Ovary (tissue), 9 donors: ENCODE results near the gene KANK2. TPM values are rescaled to one million over a fixed set of nuclear protein-coding genes. Genes with fewer than 3 reads are reported as not detected.

Experiments used
- DNase-seq, 5 donors: peaks; one replicate each; pipeline ENCODE4 v3.0.0-alpha.2; 2019 to 2020
- H3K27ac ChIP-seq, 2 donors: fragments of 200-600 bp; one replicate each; pipeline versions ENCODE4 v1.5.1 to v1.8.0; 2019 to 2022
- H3K27me3 ChIP-seq: fragments of 200-600 bp; one replicate; pipeline ENCODE4 v1.8.0; 2022
- H3K36me3 ChIP-seq: fragments of 200-600 bp; sonication (generic); one replicate; pipeline ENCODE4 v1.5.1; 2019
- H3K4me1 ChIP-seq: one replicate; pipeline ENCODE4 v1.8.1; 2013; ENCODE audit warnings: mild to moderate bottlenecking, moderate library complexity; ENCODE audit not compliant: insufficient read depth
- H3K4me3 ChIP-seq: fragments of 200-600 bp; sonication (generic); one replicate; pipeline ENCODE4 v1.5.1; 2017
- H3K9me3 ChIP-seq, 2 donors: fragments of 200-600 bp in 1 of 2; sonication (generic) in 1 of 2; one replicate each; pipeline versions ENCODE4 v1.5.1 to v1.8.1; 2013 to 2019; ENCODE audit warnings: mild to moderate bottlenecking in 1 of 2, moderate library complexity in 1 of 2
- EP300 ChIP-seq: sonication (generic); formaldehyde crosslinking; IDR thresholded peaks from one replicate; pipeline ENCODE4 v1.6.1; 2017; ENCODE audit warnings: antibody characterized with exemption
- POLR2A ChIP-seq: fragments of 450-650 bp; IDR thresholded peaks from one replicate; pipeline ENCODE4 v1.6.1; 2017; ENCODE audit warnings: antibody characterized with exemption, mild to moderate bottlenecking, moderate library complexity
- WGBS, 3 donors: extraction: QIAGEN DNeasy Blood & Tissue Kit in 1 of 3; methylation state at CpG; one replicate each; pipeline versions ENCODE4 v1.1.5 to v1.1.7; 2013 to 2017; 5-methylcytosine and 5-hydroxymethylcytosine counted together
- intact Hi-C, 4 donors: fragments of 100-400 bp; cut with DNase I; formaldehyde crosslinking; loops; one replicate each; pipeline versions ENCODE4 v1.11.0 to v1.15.1; 2022 to 2023
- polyA plus RNA-seq, 2 donors: library from polyadenylated mRNA; stranded (reverse); fragments of 200-250 nt in 1 of 2; fragments of 350-450 nt in 1 of 2; fragmentation: Illumina TruSeq in 1 of 2; extraction: RNeasy Lipid Tissue Mini Kit (QIAGEN cat#74804) in 1 of 2; gene quantifications; one replicate each; pipeline ENCODE4 v1.2.3, GENCODE V29; 2013 to 2014
- total RNA-seq, 7 donors: library from RNA; depleted of rRNA in 2 of 7; stranded (reverse); fragments of >200 nt in 2 of 7; fragmentation: NEBNext Ultra II Directional in 3 of 7; extraction: Animal tissue kit (Norgen Biotek cat#: 25700) in 3 of 7; gene quantifications; one replicate each; pipeline versions ENCODE4 v1.1.0 to v1.2.4, GENCODE V29; 2016 to 2023
- TF ChIP-seq, protein P1 (sequence below), 3 donors: fragments of 450-650 bp in 2 of 3; fragments of 200-600 bp in 1 of 3; IDR thresholded peaks; one replicate each; pipeline versions ENCODE4 v1.5.1 to v1.8.0; 2016 to 2022; ENCODE audit warnings: antibody characterized with exemption in 3 of 3, mild to moderate bottlenecking in 1 of 3
- donor health status: DM: no; HTN: no; CAD: no; lungs with moderate emphysema.
- donor health status: DM: no; HTN: no; CAD: no.
- donor health status: Bipolar disorder and iron deficiency.
- donor health status: DM: yes; HTN: yes; CAD: no.
- donor health status: DM: no; HTN: no; CAD: no.
- donor health status: DM: yes; HTN: yes; CAD: no.

KANK2 gene
- total and polyA plus RNA-seq, 9 donors: 238 to 642 (median 433) TPM

- Histone ChIP-seq H3K4me1 (no peaks in the 10 kb centered on the region), H3K27me3 (no peaks in the 10 kb centered on the region), H3K9me3 (no peaks in the 10 kb centered on the region), H3K36me3 (no peaks in the 10 kb centered on the region), H3K4me3 (no peak overlapping the region), H3K27ac (no peak overlapping the region)
- WGBS, 3 donors: 94 to 97% (median 94%) methylated on average over 7 of the region's 7 CpGs
- intact Hi-C loops: loop anchor here in 1 of 4 donors (10.0 kb wide), 1 partner anchor 60 kb away; no protein-coding TSS in a partner anchor
- DNase-seq: no peak
- TF ChIP-seq EP300: no peak
- no peak for TF ChIP-seq POLR2A
- TF ChIP-seq, protein P1, sequence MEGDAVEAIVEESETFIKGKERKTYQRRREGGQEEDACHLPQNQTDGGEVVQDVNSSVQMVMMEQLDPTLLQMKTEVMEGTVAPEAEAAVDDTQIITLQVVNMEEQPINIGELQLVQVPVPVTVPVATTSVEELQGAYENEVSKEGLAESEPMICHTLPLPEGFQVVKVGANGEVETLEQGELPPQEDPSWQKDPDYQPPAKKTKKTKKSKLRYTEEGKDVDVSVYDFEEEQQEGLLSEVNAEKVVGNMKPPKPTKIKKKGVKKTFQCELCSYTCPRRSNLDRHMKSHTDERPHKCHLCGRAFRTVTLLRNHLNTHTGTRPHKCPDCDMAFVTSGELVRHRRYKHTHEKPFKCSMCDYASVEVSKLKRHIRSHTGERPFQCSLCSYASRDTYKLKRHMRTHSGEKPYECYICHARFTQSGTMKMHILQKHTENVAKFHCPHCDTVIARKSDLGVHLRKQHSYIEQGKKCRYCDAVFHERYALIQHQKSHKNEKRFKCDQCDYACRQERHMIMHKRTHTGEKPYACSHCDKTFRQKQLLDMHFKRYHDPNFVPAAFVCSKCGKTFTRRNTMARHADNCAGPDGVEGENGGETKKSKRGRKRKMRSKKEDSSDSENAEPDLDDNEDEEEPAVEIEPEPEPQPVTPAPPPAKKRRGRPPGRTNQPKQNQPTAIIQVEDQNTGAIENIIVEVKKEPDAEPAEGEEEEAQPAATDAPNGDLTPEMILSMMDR (IDR thresholded peaks at IDR 0.05): no peak
These were observed 27.1 kb upstream of the KANK2 start for GRCh38 chr19:11224429-11224828.

DNA sequence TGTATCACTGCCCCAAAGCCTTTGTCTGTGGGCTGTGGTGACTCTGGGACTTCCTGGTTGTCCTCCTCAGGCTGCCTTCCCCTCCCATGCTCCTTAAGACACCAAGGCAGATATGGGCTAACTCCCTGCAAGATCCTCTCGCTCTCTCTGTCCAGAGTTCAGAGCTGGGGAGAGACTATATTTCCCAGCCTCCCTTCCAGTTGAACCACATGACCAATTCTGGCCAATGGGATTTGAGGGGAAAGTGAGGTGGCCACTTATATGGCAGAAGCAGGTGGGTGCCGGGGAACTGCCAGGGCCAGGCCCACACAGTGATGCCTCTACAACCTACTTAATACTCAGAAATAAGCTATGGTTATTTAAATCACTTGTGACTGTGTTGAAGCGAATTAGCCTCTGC, 25.9 kb upstream of the KANK2 start:
- WGBS, 3 donors: 93 to 97% (median 96%) methylated on average over 3 of the region's 3 CpGs
- intact Hi-C loops: loop anchor here in 1 of 4 donors (10.0 kb wide), 1 partner anchor 62 kb away; no protein-coding TSS in a partner anchor
- H3K4me3 ChIP-seq: no peak overlapping the region
- no peak for TF ChIP-seq EP300
- TF ChIP-seq, protein P1 (IDR thresholded peaks at IDR 0.05): no peak
- no peak for TF ChIP-seq POLR2A
- no peak overlapping the region for H3K27ac ChIP-seq
- DNase-seq: no peak
- no peaks in the 10 kb centered on the region for H3K9me3 ChIP-seq
- no peaks in the 10 kb centered on the region for H3K27me3 ChIP-seq
- H3K4me1 ChIP-seq: no peaks in the 10 kb centered on the region
- H3K36me3 ChIP-seq: no peaks in the 10 kb centered on the region

- no peak for DNase-seq
- no peaks in the 10 kb centered on the region for H3K9me3 ChIP-seq
- H3K36me3 ChIP-seq: no peaks in the 10 kb centered on the region
- intact Hi-C loops: loop anchor here in 1 of 4 donors (10.0 kb wide), 1 partner anchor 64 kb away; no protein-coding TSS in a partner anchor
- no peak overlapping the region for H3K4me3 ChIP-seq
- H3K27ac ChIP-seq: no peak overlapping the region
- H3K27me3 ChIP-seq: no peaks in the 10 kb centered on the region
- H3K4me1 ChIP-seq: no peaks in the 10 kb centered on the region
- WGBS, 3 donors: 91 to 99% (median 98%) methylated on average over 3 of the region's 3 CpGs
- TF ChIP-seq POLR2A (no peak), EP300 (no peak)
- TF ChIP-seq, protein P1 (IDR thresholded peaks at IDR 0.05): no peak
These were observed 23.8 kb upstream of the KANK2 start for GRCh38 chr19:11221082-11221598.

DNA sequence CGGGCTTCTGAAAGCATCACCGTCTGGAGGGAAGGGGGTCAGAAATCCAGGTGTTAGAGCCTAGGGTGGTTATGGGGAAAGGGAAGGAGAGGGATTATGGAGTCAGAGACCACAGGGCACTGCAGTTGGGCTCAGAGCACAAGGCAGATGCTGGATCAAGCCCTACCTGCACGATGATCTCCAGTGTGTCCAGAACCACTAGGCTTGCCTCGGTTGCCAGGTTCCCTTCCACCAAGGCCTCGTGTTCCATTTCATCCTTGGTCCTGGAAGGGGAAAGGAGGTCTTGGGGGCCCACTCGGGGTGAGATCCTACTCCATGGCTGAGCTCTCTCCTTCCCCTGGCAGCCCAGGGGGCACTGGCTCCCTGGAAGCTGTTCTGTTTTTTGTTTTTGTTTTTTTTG, 17.0 kb upstream of the KANK2 start:
- 84 to 90% (median 88%) methylated on average over 6 of the region's 6 CpGs for WGBS, 3 donors
- intact Hi-C loops: loop anchor here in 1 of 4 donors (10.0 kb wide), 1 partner anchor 270 kb away; no protein-coding TSS in a partner anchor
- DNase-seq: no peak

More for the DNA sequence above, 17.0 kb upstream of the KANK2 start:
- Histone ChIP-seq H3K27ac (no peak overlapping the region), H3K36me3 (no peaks in the 10 kb centered on the region), H3K9me3 (no peaks in the 10 kb centered on the region), H3K4me1 (no peaks in the 10 kb centered on the region), H3K27me3 (no peaks in the 10 kb centered on the region), H3K4me3 (no peak overlapping the region)
- TF ChIP-seq, protein P1 (IDR thresholded peaks at IDR 0.05): no peak
- no peak for TF ChIP-seq EP300
- TF ChIP-seq POLR2A: no peak
